SK-N-SH (cell line): ENCODE data around the gene CADM1. TPM values are rescaled to one million over a fixed set of nuclear protein-coding genes. Genes with fewer than 3 reads are reported as not detected.

Source experiments
- CTCF ChIA-PET: fragments of 300-600, 350-600 bp; formaldehyde crosslinking; extraction: SDS; loops from one replicate; lab custom pipeline; 2021; lab: Yijun Ruan, JAX
- POLR2A ChIA-PET: fragments of 350-600 bp; sonication (Branson Sonifier 250); formaldehyde crosslinking; extraction: SDS; loops from one replicate; lab custom pipeline; 2020; ENCODE audit warnings: antibody characterized with exemption, inconsistent platforms; lab: Yijun Ruan, JAX
- DNase-seq: peaks from one replicate; pipeline ENCODE4 v3.0.0; 2012
- H2AFZ ChIP-seq: fragments of 200-600 bp; sonication (generic); 2 replicates; pipeline ENCODE4 v1.8.1; 2016; ENCODE audit warnings: antibody characterized with exemption, mild to moderate bottlenecking, low read depth
- H3F3A ChIP-seq: fragments of 200-600 bp; sonication (generic); replicated peaks from 2 replicates; pipeline ENCODE3; 2016; ENCODE audit warnings: antibody characterized with exemption, mild to moderate bottlenecking; ENCODE audit not compliant: insufficient read depth
- H3K27ac ChIP-seq, 2 experiments: fragments of 200-500 bp in 1 of 2; fragments of 200-600 bp in 1 of 2; sonication (Bioruptor generic) in 1 of 2; sonication (generic), shearing (Covaris generic) in 1 of 2; 2 replicates each; pipeline versions ENCODE4 v1.5.1 to v1.6.1; 2014 to 2016; ENCODE audit warnings: low read depth in 2 of 2, inconsistent platforms in 1 of 2, low read length in 1 of 2, mild to moderate bottlenecking in 1 of 2, mixed read lengths in 1 of 2
- H3K27me3 ChIP-seq: fragments of 200-600 bp; sonication (generic), shearing (Covaris generic); 2 replicates; pipeline ENCODE4 v1.6.1; 2016; ENCODE audit warnings: mixed run types; ENCODE audit not compliant: insufficient read depth
- H3K36me3 ChIP-seq, 2 experiments: fragments of 200-500 bp in 1 of 2; fragments of 200-600 bp in 1 of 2; sonication (Bioruptor generic) in 1 of 2; sonication (generic) in 1 of 2; replicated peaks in 1 of 2; 2 replicates each; pipeline versions ENCODE3 to v1.5.1; 2014 to 2016; ENCODE audit warnings: low read length in 1 of 2, mild to moderate bottlenecking in 1 of 2; ENCODE audit not compliant: insufficient read depth in 2 of 2, control insufficient read depth in 1 of 2
- H3K4me1 ChIP-seq, 2 experiments: fragments of 200-500 bp in 1 of 2; fragments of 200-600 bp in 1 of 2; sonication (Bioruptor generic) in 1 of 2; sonication (generic), shearing (Covaris generic) in 1 of 2; 2 replicates each; pipeline versions ENCODE4 v1.5.1 to v1.6.1; 2014 to 2016; ENCODE audit warnings: low read depth in 1 of 2, low read length in 1 of 2, mixed run types in 1 of 2; ENCODE audit not compliant: insufficient read depth in 2 of 2, control insufficient read depth in 1 of 2
- H3K4me2 ChIP-seq: fragments of 200-600 bp; sonication (generic), shearing (Covaris generic); 2 replicates; pipeline ENCODE4 v1.6.1; 2017; ENCODE audit warnings: mixed run types
- H3K4me3 ChIP-seq, 2 experiments: fragments of 200-500 bp in 1 of 2; fragments of 200-600 bp in 1 of 2; sonication (Bioruptor generic) in 1 of 2; sonication (generic), shearing (Covaris generic) in 1 of 2; 2 replicates each; pipeline versions ENCODE4 v1.5.1 to v1.8.1; 2014 to 2016; ENCODE audit warnings: low read depth in 2 of 2, inconsistent platforms in 1 of 2, low read length in 1 of 2, mild to moderate bottlenecking in 1 of 2, mixed read lengths in 1 of 2, moderate library complexity in 1 of 2
- H3K79me2 ChIP-seq: fragments of 200-600 bp; sonication (generic); 2 replicates; pipeline ENCODE4 v1.8.1; 2017; ENCODE audit warnings: mild to moderate bottlenecking; ENCODE audit not compliant: insufficient read depth
- H3K9ac ChIP-seq: fragments of 200-600 bp; sonication (generic); 2 replicates; pipeline ENCODE4 v1.6.1; 2017; ENCODE audit warnings: mixed run types
- H3K9me2 ChIP-seq: fragments of 200-600 bp; sonication (generic); 2 replicates; pipeline ENCODE4 v1.6.1; 2017; ENCODE audit warnings: mixed run types
- H3K9me3 ChIP-seq: fragments of 200-600 bp; sonication (generic); 2 replicates; pipeline ENCODE4 v1.6.1; 2017; ENCODE audit warnings: mixed run types, mild to moderate bottlenecking, moderate library complexity
- H4K20me1 ChIP-seq: fragments of 200-600 bp; sonication (generic); 2 replicates; pipeline ENCODE4 v1.6.1; 2017; ENCODE audit warnings: mild to moderate bottlenecking, mixed run types; ENCODE audit not compliant: insufficient read depth
- CHD2 ChIP-seq: fragments of 150-350 bp; IDR thresholded peaks from 2 replicates; pipeline ENCODE4 v1.6.1; 2018; ENCODE audit warnings: low read length; ENCODE audit not compliant: partially characterized antibody
- EP300 ChIP-seq, 2 experiments: IDR thresholded peaks; 2 replicates each; pipeline versions ENCODE4 v1.4.0 to v1.6.1; 2012; ENCODE audit warnings: borderline replicate concordance in 1 of 2, low read depth in 1 of 2, low read length in 1 of 2
- FOSL2 ChIP-seq: IDR thresholded peaks from 2 replicates; pipeline ENCODE4 v1.4.0; 2012; ENCODE audit warnings: low read depth, mild to moderate bottlenecking, moderate library complexity, borderline replicate concordance
- FOXJ3 ChIP-seq: sonication (generic); formaldehyde crosslinking; IDR thresholded peaks from 2 replicates; pipeline ENCODE4 v1.5.1; 2020; ENCODE audit warnings: mild to moderate bottlenecking, missing genetic modification reagents
- FOXM1 ChIP-seq: IDR thresholded peaks from 2 replicates; pipeline ENCODE4 v1.4.0; 2012; ENCODE audit warnings: low read depth, mild to moderate bottlenecking
- GATA2 ChIP-seq: sonication (generic); formaldehyde crosslinking; IDR thresholded peaks from 2 replicates; pipeline ENCODE4 v1.5.0; 2020; ENCODE audit warnings: mild to moderate bottlenecking, missing genetic modification reagents
- IRF3 ChIP-seq: fragments of 150-350 bp; IDR thresholded peaks from 2 replicates; pipeline ENCODE4 v1.6.1; 2016; ENCODE audit warnings: mild to moderate bottlenecking, low read depth, low read length
- JUND ChIP-seq: IDR thresholded peaks from 2 replicates; pipeline ENCODE4 v1.4.0; 2012
- NRF1 ChIP-seq: IDR thresholded peaks from 2 replicates; pipeline ENCODE4 v1.6.1; 2012; ENCODE audit warnings: low read depth, mild to moderate bottlenecking, low read length
- RAD21 ChIP-seq: IDR thresholded peaks from 2 replicates; pipeline ENCODE4 v1.6.1; 2012; ENCODE audit warnings: mild to moderate bottlenecking, low read length
- RCOR1 ChIP-seq: fragments of 150-350 bp; IDR thresholded peaks from 2 replicates; pipeline ENCODE4 v1.6.1; 2017; ENCODE audit warnings: antibody characterized with exemption, low read length
- REST ChIP-seq: IDR thresholded peaks from 2 replicates; pipeline ENCODE4 v1.6.1; 2012; ENCODE audit warnings: mild to moderate bottlenecking, low read depth, low read length, moderate library complexity
- RFX5 ChIP-seq: IDR thresholded peaks from 2 replicates; pipeline ENCODE4 v1.6.1; 2012; ENCODE audit warnings: mild to moderate bottlenecking, improper control_type of control experiment, low read length
- SIN3A ChIP-seq: IDR thresholded peaks from 2 replicates; pipeline ENCODE4 v1.6.1; 2012; ENCODE audit warnings: low read depth, mild to moderate bottlenecking, low read length, moderate library complexity, borderline replicate concordance
- SMC3 ChIP-seq: IDR thresholded peaks from 2 replicates; pipeline ENCODE4 v1.6.1; 2012; ENCODE audit warnings: low read depth, low read length, improper control_type of control experiment
- TEAD4 ChIP-seq: IDR thresholded peaks from 2 replicates; pipeline ENCODE4 v1.4.0; 2012; ENCODE audit warnings: mild to moderate bottlenecking, borderline replicate concordance; ENCODE audit not compliant: insufficient read depth
- USF2 ChIP-seq: fragments of 150-350 bp; IDR thresholded peaks from 2 replicates; pipeline ENCODE4 v1.6.1; 2017; ENCODE audit warnings: antibody characterized with exemption, low read length, low read depth, borderline replicate concordance
- YY1 ChIP-seq: IDR thresholded peaks from 2 replicates; pipeline ENCODE4 v1.4.0; 2012; ENCODE audit warnings: low read depth, mild to moderate bottlenecking
- ZBTB33 ChIP-seq: IDR thresholded peaks from 2 replicates; pipeline ENCODE4 v1.4.0; 2012; ENCODE audit warnings: low read depth, borderline replicate concordance
- WGBS: methylation state at CpG from one replicate; pipeline ENCODE4 v1.1.6; 2017; ENCODE audit warnings: low lambda C conversion rate; 5-methylcytosine and 5-hydroxymethylcytosine counted together
- polyA plus RNA-seq, 3 experiments: library from polyadenylated mRNA; depleted of rRNA; stranded (reverse); fragments of >200 nt; gene quantifications; 2 replicates each; pipeline ENCODE4 v1.2.3, GENCODE V29; 2012
- TF ChIP-seq, protein P1 (sequence below): fragments of 200-600 bp; sonication (generic); IDR thresholded peaks from 2 replicates; pipeline ENCODE4 v1.6.1; 2017; ENCODE audit warnings: antibody characterized with exemption, mild to moderate bottlenecking, moderate library complexity
- TF ChIP-seq, protein P2 (sequence below): IDR thresholded peaks from 2 replicates; pipeline ENCODE4 v1.4.0; 2012; ENCODE audit warnings: low read depth

CADM1 gene
- polyA plus RNA-seq, 1 of the 3 experiments (the other 2 are of a cell fraction), result 7.9 TPM

DNA sequence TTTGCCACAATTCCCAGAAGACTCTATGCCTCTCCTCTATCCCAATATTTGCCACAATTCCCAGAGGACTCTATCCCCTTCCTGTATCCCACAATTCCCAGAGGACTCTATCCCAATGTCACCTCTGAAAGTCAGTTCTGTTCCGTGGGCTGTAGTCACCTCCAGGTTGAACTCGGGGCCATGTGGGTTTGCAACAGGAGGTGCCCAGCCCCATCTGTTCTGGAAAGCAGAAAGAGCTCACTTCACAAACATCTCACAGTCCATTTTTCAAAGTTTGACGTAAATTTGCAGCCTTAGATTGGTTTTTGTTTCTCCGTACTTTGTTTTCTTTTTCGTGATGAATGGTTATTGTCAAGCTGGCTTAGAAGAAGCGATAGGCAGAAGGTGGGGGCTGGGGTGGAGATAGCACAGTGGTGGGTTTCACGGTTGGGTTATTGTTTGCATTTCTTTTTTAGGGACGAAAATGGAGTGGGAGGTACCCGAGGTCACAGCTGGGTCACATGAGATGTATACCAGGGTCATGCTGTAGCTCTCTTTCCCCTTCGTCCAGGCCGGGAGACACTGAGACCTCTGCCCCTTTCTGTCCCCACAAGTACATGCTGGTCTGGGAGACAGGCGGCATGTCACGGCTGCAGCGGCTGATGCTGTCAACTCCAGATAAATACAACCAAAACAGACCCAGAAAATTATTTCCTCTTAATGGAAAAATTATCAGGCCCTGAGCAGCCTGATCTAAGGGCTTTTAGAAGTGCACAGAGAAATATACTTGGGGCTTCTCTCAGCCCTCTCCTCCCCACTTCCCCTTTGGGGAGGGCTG lies 374.5 kb downstream of the CADM1 start (continued):
- TF ChIP-seq RCOR1, result 0 out of 2 replicates have a peak, but pooled peaks have one; percentile 6
- no peak for TF ChIP-seq JUND
- no peak for TF ChIP-seq TEAD4
- TF ChIP-seq FOXJ3 (CRISPR knock-in tag), result no peak; the same call in 1 of the 2 replicates
- TF ChIP-seq, protein P1, sequence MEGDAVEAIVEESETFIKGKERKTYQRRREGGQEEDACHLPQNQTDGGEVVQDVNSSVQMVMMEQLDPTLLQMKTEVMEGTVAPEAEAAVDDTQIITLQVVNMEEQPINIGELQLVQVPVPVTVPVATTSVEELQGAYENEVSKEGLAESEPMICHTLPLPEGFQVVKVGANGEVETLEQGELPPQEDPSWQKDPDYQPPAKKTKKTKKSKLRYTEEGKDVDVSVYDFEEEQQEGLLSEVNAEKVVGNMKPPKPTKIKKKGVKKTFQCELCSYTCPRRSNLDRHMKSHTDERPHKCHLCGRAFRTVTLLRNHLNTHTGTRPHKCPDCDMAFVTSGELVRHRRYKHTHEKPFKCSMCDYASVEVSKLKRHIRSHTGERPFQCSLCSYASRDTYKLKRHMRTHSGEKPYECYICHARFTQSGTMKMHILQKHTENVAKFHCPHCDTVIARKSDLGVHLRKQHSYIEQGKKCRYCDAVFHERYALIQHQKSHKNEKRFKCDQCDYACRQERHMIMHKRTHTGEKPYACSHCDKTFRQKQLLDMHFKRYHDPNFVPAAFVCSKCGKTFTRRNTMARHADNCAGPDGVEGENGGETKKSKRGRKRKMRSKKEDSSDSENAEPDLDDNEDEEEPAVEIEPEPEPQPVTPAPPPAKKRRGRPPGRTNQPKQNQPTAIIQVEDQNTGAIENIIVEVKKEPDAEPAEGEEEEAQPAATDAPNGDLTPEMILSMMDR, result no peak
- no peak for TF ChIP-seq ZBTB33
- TF ChIP-seq YY1, result no peak
- no peak for TF ChIP-seq FOXM1

DNA sequence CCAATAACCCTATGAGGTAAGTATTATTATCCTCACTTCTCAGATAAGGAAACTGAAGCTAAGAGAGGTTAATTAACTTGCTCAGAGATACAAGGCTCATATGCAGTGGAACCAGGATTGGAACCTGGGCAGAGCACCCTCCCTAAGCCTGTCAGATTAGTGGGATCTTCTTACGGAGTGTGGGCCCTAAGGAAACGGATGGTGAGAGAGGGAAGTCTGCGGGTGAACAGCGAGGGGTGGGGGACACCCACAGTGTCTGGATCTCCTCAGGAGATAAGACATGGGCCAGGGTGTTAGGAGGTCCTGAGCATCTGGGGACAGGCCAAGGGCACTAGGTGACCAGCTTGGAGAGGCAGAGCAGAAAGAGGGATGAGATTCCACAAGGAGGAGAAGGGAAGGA lies 376.0 kb downstream of the CADM1 start:
- CTCF ChIA-PET, result no interaction called here
- H3K27me3 ChIP-seq, result no peaks in the 10 kb centered on the region
- no peak for TF ChIP-seq USF2
- TF ChIP-seq REST, result no peak
- no peak for TF ChIP-seq SMC3
- TF ChIP-seq FOSL2, result no peak
- no peak for TF ChIP-seq RFX5
- TF ChIP-seq YY1, result no peak
- no peak for TF ChIP-seq NRF1
- TF ChIP-seq FOXM1, result no peak
- TF ChIP-seq SIN3A, result no peak
- no peak for TF ChIP-seq IRF3
- TF ChIP-seq GATA2 (CRISPR knock-in tag), result no peak
- TF ChIP-seq EP300 (IDR thresholded peaks at IDR 0.05; ENCODE audit: borderline replicate concordance in 1 of 2, low read depth in 1 of 2, low read length in 1 of 2), result no peak
- no peak for TF ChIP-seq RAD21
- TF ChIP-seq, protein P2, sequence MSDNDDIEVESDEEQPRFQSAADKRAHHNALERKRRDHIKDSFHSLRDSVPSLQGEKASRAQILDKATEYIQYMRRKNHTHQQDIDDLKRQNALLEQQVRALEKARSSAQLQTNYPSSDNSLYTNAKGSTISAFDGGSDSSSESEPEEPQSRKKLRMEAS, result no peak
- no peak for TF ChIP-seq CHD2

More for the DNA sequence above, 376.0 kb downstream of the CADM1 start:
- no peaks in the 10 kb centered on the region for H3K36me3 ChIP-seq
- POLR2A ChIA-PET, result no interaction called here
- no peak overlapping the region for H3K9ac ChIP-seq
- H3K4me3 ChIP-seq, result no peak overlapping the region
- no peaks in the 10 kb centered on the region for H3K79me2 ChIP-seq
- H3K4me1 ChIP-seq, result peaks cover 0 to 31% of the 10 kb centered on the region in 2 experiments; a peak in 2 of 4 replicates
- 66% methylated on average over 4 of the region's 4 CpGs for WGBS
- H4K20me1 ChIP-seq, result no peaks in the 10 kb centered on the region
- DNase-seq, result no peak
- no peaks in the 10 kb centered on the region for H3K9me2 ChIP-seq
- no peaks in the 10 kb centered on the region for H3K9me3 ChIP-seq
- no peaks in the 10 kb centered on the region for H3F3A ChIP-seq
- H3K27ac ChIP-seq, result peak overlapping the region in 1 of 2 experiments; percentile 90; a peak in 2 of 4 replicates
- no peak overlapping the region for H3K4me2 ChIP-seq
- no peak overlapping the region for H2AFZ ChIP-seq
